NCI-H748 (cell line): ENCODE data around the gene PDCD11.
"Not testable (repeated sequence)": the region's sequence is repeated elsewhere in the genome, so short reads cannot be mapped to it uniquely, and the experiment has no call there.

Source experiments
- DNase-seq: peaks from one replicate; lab custom pipeline; 2025; ENCODE audit not compliant: unreplicated experiment; lab: John Stamatoyannopoulos, UW

PDCD11 gene, protein sequence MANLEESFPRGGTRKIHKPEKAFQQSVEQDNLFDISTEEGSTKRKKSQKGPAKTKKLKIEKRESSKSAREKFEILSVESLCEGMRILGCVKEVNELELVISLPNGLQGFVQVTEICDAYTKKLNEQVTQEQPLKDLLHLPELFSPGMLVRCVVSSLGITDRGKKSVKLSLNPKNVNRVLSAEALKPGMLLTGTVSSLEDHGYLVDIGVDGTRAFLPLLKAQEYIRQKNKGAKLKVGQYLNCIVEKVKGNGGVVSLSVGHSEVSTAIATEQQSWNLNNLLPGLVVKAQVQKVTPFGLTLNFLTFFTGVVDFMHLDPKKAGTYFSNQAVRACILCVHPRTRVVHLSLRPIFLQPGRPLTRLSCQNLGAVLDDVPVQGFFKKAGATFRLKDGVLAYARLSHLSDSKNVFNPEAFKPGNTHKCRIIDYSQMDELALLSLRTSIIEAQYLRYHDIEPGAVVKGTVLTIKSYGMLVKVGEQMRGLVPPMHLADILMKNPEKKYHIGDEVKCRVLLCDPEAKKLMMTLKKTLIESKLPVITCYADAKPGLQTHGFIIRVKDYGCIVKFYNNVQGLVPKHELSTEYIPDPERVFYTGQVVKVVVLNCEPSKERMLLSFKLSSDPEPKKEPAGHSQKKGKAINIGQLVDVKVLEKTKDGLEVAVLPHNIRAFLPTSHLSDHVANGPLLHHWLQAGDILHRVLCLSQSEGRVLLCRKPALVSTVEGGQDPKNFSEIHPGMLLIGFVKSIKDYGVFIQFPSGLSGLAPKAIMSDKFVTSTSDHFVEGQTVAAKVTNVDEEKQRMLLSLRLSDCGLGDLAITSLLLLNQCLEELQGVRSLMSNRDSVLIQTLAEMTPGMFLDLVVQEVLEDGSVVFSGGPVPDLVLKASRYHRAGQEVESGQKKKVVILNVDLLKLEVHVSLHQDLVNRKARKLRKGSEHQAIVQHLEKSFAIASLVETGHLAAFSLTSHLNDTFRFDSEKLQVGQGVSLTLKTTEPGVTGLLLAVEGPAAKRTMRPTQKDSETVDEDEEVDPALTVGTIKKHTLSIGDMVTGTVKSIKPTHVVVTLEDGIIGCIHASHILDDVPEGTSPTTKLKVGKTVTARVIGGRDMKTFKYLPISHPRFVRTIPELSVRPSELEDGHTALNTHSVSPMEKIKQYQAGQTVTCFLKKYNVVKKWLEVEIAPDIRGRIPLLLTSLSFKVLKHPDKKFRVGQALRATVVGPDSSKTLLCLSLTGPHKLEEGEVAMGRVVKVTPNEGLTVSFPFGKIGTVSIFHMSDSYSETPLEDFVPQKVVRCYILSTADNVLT (N-terminal part only)

GRCh38 chr10:103396067-103396788 is at the start of gene PDCD11, which contains the start of gene ATP5MK:
PDCD11 (plus strand) TSS chr10:103396626; CDS start chr10:103398427, 1,801 bp downstream.
ATP5MK (minus strand) TSS chr10:103396475; CDS start chr10:103392457, 4,018 bp downstream.
- DNase-seq = peak; percentile 96

GRCh38 chr10:103350175-103350516 is 46.3 kb upstream of the PDCD11 start:
- no peak for DNase-seq

DNA sequence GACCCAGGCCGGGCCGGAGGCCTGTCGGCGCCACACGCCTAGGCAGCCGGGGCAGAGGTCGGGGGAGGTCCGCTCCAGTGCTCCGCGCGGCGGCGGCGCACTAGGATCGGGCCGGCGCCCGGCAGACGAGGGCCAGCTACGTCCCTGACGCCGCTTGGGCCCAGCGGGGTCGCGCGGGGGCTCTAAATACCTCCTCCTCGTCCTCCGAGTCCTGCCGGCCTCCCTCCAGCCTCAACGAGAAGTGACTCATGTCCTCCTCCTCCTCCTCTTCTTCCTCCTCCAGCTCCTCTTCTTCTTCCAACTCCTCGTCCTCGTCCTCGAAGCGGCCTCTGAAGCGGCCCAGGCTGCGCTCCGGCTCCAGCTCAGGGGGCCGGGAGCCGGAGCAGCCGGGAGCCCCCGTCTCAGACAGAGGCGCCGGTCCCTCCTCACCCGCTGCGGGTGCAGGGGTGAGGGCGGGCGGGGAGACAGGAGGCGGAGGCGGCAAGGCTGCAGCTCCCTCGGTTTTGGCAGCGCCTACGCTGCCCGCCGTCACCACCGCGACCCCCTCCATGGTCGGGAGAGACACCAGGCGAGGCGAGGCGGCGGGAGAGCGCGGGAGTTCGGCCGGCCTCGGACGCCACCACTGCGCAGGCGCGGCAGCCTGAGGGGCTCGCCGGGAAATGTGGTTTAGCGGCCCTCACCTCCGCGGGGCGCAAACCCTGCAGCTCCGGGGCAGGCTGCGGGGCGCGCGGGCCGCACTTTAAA is 45.7 kb upstream of the PDCD11 start, which contains the start of gene PCGF6:
PCGF6 (minus strand) TSS at position 624 of the 744 bp plus-strand sequence; CDS start at position 550, 74 bp downstream.
- peak; percentile 83 for DNase-seq

DNA sequence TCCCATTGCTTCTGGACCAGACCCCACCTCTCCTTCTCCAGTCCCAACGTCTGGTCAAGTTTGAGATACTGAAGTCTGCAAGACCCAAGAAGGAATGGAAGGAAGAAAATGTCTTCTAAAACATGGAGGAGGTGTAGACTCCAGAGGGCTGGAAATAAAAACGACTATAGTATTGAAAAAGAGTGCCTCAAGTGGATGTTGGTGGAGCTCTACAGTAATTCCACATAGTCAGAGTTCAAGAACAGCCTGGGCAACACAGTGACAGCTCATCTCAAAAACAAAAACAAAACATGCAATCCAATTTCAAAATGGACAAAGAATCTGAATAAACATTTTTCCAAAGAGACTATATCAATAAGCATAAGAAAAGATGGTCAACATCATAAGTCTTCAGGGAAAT is 43.1 kb upstream of the PDCD11 start:
- no peak for DNase-seq

GRCh38 chr10:103354567-103354966 is 41.9 kb upstream of the PDCD11 start:
- DNase-seq = not testable (repeated sequence)

GRCh38 chr10:103355906-103356599 is 40.4 kb upstream of the PDCD11 start:
- DNase-seq = no peak

- not testable (repeated sequence) for DNase-seq
These were observed 36.9 kb upstream of the PDCD11 start for GRCh38 chr10:103359493-103359892.

GRCh38 chr10:103360791-103361190 is 35.6 kb upstream of the PDCD11 start:
- DNase-seq = not testable (repeated sequence)

DNA sequence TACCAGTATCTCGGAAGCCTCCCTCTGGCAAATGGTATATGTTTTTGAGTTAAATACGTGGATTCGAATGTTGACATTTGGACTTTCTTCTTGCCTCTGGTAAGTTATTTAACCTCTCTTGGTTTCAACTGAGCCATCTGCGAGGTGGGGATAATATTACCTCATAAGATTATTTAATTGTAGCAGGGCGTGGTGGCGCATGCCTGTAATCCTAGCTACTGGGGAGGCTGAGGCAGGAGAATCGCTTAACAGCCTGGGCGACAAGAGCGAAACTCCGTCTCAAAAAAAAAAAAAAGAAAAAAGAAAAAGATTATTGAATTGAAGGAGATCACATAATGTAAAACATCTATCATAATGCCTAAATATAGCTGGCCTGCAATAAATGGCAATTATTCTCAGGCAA is 29.0 kb upstream of the PDCD11 start:
- no peak for DNase-seq

GRCh38 chr10:103367782-103368518 is 28.5 kb upstream of the PDCD11 start, which contains the start of gene TAF5:
TAF5 (plus strand) TSS chr10:103367976; CDS start chr10:103367990, 14 bp downstream.
- peak; percentile 94 for DNase-seq

DNA sequence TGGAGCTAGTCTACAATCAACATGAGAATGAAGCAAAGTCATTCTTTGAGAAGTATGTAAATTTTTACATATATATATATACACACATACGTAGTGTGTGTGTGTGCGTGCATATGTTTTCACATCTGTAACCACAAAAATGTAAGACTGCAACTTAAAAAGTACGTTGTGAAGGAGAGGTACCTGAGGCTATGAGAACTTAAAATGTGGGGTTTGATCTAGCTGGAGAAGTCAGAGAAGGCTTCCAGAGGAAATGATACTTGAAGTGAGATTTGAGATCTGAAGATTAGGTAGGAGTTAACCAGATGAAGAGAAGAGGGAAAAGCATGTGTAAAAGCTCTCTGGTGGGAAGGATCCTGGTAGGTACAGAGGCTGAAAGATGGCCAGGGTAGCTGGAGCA is 22.9 kb upstream of the PDCD11 start:
- no peak for DNase-seq

GRCh38 chr10:103374263-103374662 is 22.2 kb upstream of the PDCD11 start:
- no peak for DNase-seq

- no peak for DNase-seq
These were observed 13.7 kb upstream of the PDCD11 start for GRCh38 chr10:103382769-103383168.

DNA sequence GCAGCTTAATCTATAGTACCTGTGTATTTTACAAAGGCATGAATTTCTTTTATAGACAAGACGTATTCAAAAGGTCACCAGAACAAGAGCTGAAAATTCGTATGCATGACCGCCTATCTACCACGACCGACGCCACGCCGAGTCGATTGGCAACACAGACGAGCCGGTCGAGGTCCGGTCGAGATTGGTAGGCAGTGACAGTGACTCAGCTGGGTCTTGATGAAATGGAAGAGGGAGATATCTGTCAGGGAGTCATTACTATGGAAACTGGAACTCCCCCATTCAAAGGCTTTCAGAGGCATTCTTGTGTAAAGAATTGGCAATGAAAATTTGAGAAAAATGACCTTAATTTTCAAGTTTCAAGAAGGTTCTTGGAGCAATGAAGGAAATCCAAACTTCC is 2.2 kb upstream of the PDCD11 start:
- no peak for DNase-seq

DNA sequence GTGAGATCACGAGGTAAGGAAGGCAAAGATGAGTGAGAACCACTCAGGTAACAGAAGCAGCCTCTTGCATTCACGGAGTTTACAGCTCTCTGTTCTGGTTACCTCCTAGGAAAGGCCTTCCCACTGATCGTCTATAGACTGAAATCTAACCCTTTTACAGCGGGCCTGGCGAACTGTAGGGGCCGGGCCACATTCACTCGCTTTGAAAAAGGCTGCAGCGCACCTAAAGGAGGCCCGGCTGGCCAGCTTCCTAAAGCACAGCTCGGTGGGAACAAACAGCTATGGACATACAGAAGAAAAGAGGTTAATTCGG is 716 bp upstream of the PDCD11 start:
- DNase-seq = peak; percentile 22

DNA sequence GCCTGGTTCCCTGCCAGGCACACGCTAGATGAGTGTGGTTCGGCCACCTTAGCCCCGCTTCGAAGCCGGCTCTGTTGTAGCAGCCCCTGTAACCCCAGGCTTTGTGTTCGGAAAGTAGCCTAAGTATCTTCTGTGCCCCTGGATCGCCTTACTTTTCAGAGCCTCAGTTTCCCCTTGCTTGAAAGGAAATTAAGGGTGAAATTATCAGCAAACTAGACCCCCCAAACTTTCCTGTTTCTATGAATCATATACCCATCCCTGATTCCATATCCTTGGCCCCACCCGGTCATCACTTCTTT is 312 bp downstream of the PDCD11 start:
- DNase-seq = no peak

DNA sequence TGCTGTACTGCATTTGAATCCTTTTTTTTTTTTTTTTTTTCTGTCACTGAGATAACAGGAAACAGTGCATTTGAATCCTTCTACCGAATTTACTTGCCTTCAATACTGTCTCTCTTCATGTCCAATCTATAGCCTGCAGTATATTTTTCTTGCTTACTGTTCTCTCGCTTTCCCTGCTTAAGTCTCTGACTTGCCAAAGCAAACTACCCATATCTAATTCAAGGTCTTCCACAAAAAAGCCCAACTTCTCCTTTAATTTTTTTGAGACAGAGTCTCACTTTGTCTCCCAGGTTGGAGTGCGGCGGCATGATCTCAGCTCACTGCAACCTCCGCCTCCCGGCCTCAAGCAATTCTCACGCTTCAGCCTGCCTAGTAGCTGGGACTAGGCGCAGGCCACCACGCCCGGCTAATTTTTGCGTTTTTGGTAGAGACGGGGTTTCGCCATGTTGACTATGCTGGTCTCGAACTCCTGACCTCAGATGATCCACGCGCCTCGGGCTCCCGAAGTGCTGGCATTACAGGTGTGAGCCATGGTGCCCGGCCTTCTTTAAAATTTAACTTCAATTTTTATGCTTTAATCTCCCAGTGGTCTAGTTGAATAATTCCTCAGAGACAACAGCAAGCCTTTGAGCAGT is 882 bp downstream of the PDCD11 start:
- DNase-seq = no peak

DNA sequence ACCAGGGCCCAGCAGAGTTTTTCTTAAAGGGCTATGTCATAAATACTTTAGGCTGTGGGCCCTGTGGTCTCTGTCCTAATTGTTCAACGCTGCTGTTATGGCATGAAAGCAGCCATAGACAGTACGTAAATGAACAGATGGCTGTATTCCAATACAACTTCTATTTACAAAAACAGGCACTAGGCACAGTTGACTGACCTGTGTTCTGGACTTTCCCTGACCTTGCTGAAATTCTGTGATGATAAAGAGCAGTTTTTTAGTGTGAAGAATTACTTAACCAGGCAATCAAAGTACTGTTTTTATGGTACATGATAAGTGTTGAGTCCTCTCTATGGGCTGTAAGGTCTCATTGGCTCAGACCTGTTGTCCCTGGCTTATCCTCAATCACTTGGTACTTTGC is 17.1 kb downstream of the PDCD11 start:
- no peak for DNase-seq
